ENCODE data around the gene H2BW2.
"Not testable (repeated sequence)": the region's sequence is repeated elsewhere in the genome, so short reads cannot be mapped to it uniquely, and the experiment has no call there.

H2BW2 gene

DNA sequence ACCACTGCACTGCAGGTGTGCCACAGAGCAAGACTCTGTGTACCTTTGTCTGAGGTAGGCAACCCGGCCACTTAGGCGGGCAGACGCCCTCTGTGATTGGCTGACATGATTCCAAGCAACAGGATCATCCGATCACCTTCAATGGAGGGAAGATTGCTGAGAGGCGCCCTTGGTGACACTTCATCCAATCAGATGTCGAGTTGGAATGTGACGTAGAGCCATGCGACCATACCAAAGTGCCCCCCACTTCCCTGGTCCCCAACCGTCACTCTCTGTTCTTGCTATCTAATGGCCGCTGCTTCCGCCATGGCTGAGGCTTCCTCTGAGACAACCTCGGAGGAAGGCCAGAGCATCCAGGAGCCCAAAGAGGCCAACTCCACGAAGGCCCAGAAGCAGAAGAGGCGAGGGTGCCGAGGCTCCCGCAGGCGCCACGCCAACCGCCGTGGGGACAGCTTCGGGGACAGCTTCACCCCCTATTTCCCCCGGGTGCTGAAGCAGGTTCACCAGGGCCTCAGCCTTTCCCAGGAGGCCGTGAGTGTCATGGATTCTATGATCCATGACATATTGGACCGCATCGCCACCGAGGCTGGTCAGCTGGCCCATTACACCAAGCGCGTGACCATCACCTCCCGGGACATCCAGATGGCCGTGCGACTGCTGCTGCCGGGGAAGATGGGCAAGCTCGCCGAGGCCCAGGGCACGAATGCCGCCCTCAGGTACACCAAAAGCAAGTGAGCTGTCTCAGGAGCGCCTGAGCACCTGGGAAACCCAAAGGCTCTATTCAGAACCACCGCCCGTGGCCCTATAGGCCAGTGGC, at the start of gene H2BW2:
TSS of gene H2BW2 (plus strand) at position 268 of the 817 bp plus-strand sequence. CDS start at position 307, 39 bp downstream.
- DNase-seq = no peak

DNA sequence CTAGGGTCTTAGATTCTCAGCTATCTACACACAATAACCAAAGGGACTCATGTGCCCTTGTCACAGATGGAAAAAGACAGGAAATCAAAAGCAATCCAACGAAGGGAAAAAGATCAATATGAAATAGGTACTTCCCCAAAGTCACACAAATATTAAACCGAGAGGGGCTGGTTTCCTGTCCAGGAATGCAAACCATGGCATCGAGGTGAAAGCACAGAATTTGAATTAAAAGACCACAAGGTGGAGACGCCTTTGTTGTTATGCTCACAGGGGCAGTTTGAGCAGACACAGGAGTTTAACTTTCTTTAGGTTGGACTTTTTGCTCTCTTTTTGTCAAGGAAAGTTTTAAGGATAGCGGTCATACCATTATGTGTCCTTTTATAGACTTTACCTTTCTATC, 40.5 kb upstream of the H2BW2 start:
- no peak for DNase-seq

DNA sequence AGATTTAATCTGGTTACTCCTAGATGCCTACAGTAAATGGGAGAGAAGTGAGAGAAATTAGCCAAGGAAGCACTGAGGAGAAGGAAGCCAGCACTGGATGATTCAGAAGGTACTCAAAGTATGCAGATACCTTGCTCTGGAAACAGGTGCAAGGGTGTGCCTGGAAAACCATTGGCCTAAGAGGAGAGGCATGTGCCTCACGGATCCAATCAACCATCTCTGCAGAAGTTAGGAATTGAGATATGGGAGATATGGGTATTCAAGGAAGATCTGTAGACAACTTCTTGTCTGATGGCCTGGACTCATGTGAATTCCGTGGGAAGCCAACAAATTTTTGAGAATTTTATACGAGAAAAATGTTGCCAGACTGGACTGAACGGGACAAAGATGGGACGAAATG, 30.9 kb upstream of the H2BW2 start:
- no peak for DNase-seq

DNA sequence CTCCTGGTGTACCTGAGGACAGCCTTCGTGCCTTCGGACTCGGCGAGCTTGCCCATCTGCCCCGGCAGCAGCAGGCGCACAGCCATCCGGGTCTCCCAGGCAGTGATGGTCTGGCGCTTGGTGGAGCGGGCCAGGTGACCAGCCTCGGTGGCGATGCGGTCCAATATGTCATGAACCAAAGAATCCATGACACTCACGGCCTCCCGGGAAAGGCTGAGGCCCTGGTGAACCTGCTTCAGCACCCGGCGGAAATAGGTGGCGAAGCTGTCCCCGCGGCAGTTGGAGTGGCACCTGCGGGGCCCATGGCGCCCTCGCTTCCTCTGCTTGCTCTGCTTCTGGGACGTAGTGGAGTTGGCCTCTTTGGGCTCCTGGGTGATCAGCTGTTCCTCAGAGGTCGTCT, 26.6 kb upstream of the H2BW2 start:
- no peak for DNase-seq

DNA sequence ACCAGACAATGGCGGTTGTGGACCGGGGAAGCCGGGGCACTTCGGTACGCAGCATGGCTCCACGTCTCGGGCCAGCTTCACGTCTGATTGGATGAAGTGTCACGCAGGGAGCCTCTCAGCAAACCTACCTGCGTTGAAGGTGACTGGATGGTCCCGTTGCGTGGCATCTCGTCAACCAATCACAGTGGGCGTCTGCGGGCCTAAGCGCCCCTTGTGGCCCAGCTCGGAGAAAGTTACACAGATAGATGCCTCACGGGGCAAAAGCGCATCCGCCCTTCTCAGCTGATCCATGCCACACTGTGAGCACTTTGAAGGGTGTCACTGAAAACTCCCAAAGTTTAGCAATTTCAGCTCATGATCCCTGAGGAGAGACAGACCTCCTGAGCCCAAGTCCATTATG, 26.1 kb upstream of the H2BW2 start, which contains the start of gene H2BW1:
TSS of gene H2BW1 (minus strand) at position 103 of the 400 bp plus-strand sequence. CDS start 132 bp downstream, outside the sequence.
- no peak for DNase-seq

DNA sequence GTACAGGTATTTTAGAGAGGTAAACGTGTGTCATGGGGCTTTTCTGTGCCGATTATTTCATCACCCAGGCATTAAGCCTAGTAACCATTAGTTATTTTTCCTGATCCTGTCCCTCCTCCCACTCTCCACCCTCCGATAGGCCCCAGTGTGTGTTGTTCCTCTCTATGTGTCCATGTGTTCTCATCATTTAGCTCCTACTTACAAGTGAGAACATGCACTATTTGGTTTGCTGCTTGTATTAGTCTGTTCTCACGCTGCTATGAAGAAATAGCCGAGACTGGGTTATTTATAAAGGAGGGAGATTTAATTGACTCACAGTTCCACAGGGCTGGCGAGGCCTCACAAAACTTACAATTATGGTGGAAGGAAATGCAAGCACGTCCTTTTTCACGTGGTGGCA, 24.2 kb upstream of the H2BW2 start:
- DNase-seq = not testable (repeated sequence)

DNA sequence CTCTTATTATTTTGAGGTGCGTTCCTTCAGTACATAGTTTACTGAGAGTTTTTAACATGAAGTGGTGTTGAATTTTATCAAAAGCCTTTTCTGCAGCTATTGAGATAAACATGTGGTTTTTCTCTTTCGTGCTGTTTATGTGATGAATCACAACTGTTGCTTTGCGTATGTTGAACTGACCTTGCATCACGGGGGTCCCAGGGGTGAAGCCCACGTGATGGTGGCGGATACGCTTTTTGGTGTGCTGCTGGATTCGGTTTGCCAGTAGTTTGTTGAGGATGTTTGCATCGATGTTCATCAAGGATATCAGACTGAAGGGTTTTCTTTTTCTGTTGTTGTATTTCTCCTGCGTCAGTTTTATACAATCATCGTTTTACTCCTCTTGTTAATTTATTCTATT, 21.6 kb upstream of the H2BW2 start:
- DNase-seq = no peak

DNA sequence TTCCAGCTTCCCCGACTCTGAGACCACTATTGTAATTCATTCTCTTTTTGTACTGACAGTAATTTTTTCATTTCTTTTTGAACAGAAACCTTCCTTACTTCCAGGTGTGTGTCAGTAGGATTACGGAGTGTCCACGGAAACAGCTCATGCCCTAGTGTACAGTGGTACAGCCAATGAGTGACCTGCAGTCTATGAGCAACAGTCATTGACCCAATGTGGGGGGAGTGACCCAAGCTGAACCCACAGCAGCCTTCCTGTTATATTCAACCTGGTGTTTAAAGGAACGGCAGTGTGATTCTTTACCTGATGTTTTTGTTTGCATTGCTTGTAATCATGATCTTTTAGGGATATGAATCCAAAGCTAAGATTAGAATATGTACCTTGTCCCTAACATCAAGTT, 1.2 kb downstream of the H2BW2 start:
- no peak for DNase-seq

DNA sequence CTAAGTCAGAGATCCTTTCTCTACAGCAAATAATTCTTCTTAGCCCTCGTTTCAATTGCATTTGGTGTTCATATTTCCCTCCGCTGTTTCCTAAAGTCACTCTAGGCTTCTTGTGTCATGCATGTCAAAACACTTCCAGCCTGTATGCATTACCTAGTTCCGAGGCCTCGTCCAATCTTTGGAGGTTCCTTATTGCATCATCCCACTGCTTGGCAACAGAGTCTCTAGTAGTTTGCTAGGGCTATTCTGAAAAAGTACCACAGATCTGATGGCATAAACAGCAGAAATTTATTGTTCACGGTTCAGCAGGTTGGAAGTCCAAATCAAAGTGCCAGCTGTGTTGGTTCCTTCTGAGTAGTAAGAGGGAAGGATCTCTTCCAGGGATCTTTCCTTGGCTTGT, 5.9 kb downstream of the H2BW2 start:
- no peak for DNase-seq

DNA sequence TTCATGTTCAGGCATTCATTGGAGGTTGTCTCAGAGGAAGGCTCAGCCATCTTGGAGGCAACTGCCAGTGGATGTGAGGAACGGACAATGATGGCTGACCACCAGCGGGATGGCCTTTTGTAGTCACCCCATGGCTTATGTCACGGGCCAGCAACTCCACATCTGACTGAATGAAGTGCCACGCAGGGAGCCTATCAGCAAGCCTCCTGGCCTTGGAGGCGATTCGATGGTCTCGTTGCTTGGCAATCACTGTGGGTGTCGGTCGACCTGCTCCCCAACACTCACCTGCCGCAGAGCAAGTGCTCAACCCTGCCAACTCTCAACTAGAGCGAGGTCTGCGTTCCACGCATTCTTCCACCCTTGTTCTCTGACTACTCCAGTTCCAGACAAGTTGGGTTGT, 7.4 kb downstream of the H2BW2 start:
- DNase-seq = no peak

DNA sequence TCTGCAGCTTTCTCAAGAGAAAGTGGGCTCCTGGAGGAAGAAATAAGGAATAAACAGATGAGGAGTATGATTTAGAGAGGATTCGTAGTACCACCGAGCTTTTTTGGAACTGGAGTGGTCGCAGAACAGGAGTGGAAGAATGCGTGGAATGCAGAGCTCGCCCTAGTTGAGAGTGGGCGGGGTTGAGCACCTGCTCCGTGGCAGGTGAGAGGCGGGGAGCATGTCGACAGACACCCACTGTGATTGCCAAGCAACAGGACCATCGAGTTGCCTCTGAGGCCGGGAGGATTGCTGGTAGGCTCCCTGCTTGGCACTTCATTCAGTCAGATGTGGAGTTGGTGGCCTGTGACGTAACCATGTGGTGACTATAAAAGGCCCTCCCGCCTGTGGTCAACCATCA, 15.2 kb downstream of the H2BW2 start:
- not testable (repeated sequence) for DNase-seq

DNA sequence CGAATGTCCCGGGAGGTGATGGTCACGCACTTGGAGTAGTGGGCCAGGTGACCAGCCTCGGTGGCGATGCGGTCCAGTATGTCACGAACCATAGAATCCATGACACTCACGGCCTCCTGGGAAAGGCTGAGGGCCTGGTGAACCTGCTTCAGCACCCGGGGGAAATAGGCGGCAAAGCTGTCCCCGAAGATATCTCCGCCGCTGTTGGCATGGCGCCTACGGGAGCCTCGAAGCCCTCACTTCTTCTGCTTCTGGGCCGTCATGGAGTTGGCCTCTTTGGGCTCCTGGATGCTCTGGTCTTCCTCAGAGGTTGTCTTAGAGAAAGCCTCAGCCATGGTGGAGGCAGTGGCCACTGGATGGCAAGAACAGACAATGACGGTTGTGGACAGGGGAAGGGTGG, 22.9 kb downstream of the H2BW2 start:
- not testable (repeated sequence) for DNase-seq

DNA sequence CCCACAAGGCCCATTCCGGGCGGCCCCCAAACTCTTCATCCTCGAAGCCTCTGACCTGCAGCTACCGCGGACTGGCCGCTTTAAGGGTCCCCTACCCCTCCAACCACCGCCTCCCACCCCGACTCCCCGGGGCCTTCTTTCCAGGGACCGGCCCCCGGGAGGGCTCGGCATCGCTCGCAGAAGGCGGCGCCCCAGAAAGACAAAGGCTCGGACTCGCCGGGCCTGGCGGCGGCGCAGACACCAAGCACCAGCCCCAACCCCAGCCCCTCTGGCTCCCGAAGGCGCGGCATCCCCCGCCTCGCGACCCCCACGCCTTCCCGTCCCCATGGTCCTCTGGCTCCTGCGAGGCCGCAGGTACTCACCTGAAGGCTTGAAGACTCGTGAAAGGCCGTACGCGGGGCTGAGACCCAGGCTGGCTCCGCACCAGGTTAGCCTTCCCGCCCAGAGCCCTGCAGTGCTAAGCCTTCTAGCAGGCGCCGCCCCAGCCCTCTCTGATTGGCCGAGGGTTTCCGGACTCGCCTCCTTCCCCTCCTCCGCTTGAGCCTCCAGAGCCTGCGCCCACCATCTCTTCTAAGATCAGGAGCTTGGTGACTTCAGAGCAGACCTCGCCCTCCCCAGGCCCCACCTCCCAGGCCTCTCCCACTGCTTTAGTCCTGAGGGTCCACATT, 36.2 kb downstream of the H2BW2 start, which contains the start of gene TMSB15C:
TSS of gene TMSB15C (minus strand) at position 459 of the 668 bp plus-strand sequence.
- DNase-seq = not testable (repeated sequence)

DNA sequence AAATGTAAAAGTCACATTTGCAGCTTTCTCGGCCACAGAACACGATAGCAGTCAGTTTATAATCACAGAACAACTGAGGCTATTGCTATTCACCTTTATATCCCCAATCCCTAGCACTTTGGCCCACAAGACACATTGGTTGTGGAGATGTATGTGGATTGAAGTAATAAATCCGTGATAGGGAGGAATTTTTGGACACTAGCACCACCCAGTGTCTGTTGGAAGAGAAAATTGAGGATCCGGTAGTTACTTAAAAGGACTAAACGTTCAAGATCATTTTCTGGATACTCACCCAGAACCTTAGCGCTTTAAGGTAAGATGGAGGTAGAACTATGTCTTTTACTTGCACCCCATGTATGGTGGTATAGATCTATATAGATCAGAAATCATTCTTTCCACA, 38.1 kb downstream of the H2BW2 start:
- not testable (repeated sequence) for DNase-seq

DNA sequence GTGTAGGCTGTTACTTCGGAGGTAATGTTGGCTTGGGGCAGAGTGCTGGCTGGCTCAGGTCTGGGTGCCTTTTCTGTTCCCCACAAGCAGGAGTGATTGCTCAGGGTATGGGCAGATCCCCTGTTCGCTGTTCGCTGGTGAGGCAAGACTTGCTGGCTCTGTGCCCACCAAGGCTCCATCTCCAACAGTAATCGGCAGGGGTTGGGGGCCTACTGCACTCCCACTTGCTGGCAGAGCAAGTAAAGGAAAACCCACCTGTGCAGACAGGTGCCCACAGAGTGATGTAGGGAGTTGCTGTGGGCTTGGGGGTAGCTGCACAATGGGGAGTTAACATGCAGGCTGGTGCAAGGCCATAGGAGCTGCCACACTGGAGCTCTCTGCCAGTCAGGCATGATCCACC, 44.3 kb downstream of the H2BW2 start:
- DNase-seq = no peak

DNA sequence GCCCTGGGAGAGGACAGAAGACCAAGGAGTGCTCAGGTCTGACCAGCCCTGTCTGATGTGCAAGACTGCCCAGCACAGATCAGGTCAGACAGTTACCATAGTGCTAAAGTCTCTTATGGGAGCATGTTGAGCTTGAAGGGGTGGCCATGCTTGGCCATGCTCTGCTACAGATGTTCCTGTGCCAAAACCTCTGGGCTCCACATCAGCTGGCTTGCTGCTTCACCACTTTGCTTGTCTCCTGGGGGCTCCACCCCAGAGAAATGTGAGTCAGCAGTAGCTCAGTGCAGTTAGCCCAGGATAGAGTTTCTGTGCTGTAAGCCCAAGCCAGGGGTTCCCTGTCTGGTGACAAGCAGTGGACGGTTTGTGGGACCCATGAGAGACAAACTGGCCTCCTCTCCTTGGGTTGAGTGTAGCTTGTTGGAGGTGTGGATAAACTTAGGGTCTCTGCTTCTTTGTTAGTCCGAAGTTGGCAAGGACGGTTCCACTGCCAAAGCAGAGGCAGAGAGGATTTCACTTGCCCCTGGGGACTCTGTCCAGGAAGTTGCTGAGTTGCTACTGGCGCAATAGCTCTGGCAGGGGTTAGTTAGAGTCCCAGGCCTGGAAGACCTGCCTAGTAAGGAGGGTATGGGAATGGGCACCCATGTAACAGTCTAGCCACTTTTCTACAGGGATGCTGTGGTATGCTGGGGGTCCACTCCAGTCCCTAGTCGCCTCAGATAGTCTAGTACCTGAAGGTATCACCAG, 45.0 kb downstream of the H2BW2 start:
- DNase-seq = no peak

DNA sequence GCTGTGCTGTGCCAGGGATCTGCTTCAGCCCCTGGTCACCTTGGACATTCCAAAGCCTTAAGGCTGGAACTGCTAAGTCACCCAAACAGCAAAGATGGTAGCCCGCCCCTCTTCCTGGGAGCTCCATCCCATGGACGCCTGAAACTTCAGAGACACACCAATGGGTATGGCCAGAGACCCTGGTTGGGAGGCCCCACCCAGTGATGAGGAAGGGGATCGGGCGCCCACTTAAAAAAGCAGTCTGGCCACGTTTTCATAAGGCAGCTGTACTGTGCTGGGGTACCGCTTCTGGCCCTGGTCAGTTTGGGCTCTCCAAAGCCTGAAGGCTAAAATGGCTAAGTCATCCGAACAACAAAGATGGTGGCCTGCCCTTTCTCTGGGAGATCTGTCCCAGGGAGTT, 45.7 kb downstream of the H2BW2 start:
- no peak for DNase-seq

DNA sequence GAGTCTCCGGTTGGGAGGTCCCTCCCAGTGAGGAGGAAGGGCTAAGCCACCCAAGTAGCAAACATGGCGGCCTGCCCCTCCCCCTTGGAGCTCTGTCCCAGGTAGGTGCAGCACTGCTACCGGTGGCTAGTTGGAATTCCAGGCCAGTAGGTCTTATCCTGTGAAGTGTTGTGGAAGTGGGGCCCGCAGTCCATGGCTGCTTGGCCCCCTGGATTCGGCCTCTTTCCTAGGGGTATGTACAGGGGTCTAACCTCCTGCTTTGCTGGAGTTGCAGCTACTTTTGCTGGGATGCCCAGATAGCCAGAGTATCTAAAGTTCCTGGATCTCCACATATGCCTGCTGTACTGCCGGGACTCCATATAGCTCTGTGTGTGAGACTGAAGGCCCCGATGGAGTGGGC, 46.2 kb downstream of the H2BW2 start:
- DNase-seq = no peak

All from NCI-H446 (cell line).